Measurements from ENCODE around the gene QRICH1.

Gene QRICH1

DNA sequence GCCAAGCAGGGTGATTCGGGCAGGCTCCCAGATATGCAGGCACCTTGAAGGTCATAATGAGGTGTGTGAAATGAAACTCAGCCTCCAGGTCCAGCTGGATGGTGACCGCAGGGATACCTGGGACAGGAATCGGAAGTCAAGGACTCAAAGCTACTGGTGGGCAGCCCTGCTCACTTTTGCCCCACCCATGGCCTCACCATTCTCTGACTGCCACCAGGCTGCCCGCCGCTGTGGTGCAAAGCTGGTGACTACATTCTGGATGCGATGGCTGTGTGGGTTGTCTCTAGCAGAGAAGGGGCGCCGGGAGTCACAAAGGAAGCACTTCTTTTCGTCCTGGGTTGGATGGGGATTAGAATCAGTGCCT is 38.2 kb upstream of the QRICH1 start:
- Histone ChIP-seq H3K9ac (ENCODE audit: insufficient read length) (peak overlapping the region; percentile 70), H3K27ac (no peak overlapping the region)

DNA sequence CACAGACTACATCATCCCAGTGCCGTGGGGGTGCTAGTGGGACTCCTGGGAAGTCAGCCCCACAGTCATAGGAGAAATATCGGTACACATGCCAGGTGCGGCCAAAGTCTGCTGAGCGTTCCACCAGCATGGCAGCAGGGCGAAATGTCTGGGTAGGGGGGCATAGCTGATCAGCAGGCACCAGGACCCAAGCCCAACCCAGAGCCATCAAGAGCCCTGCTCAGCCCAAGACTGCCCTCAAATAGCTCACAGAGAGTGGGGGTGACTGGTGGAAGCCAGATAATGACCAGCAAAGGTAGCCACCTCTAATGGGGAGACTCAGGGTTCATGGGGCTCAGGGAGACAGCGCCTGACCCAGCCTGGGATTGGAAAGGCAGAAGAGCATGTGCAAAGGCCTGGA is 37.7 kb upstream of the QRICH1 start:
- TF ChIP-seq FOXP2 (optimal IDR thresholded peaks at IDR 0.05; ENCODE audit: control extremely low read depth, extremely low read length, insufficient read depth): no peak
- TF ChIP-seq POLR2AphosphoS5 (IDR thresholded peaks at IDR 0.05; ENCODE audit: borderline replicate concordance, low read depth, low read length): no peak
- no peak for TF ChIP-seq EZH2 (IDR thresholded peaks at IDR 0.05)
- H3K27ac ChIP-seq: no peak overlapping the region
- H3K36me3 ChIP-seq (ENCODE audit: insufficient read depth, low read length): no peaks in the 10 kb centered on the region
- no peak overlapping the region for H3K9ac ChIP-seq (ENCODE audit: insufficient read length)
- H3K4me3 ChIP-seq: no peak overlapping the region; the same call in 1 of the 2 replicates
- no peaks in the 10 kb centered on the region for H3K9me3 ChIP-seq (ENCODE audit: low read depth, low read length)
- no peak for DNase-seq (ENCODE audit: low read depth, low spot score)

More for the DNA sequence above, 38.2 kb upstream of the QRICH1 start:
- DNase-seq (ENCODE audit: low read depth, low spot score): no peak
- Histone ChIP-seq H3K4me3 (peak overlapping the region; percentile 89), H3K36me3 (ENCODE audit: insufficient read depth, low read length) (no peaks in the 10 kb centered on the region), H3K9me3 (ENCODE audit: low read depth, low read length) (no peaks in the 10 kb centered on the region)
- TF ChIP-seq EZH2 (IDR thresholded peaks at IDR 0.05) (no peak), FOXP2 (optimal IDR thresholded peaks at IDR 0.05; ENCODE audit: control extremely low read depth, extremely low read length, insufficient read depth) (no peak), POLR2AphosphoS5 (IDR thresholded peaks at IDR 0.05; ENCODE audit: borderline replicate concordance, low read depth, low read length) (no peak)

DNA sequence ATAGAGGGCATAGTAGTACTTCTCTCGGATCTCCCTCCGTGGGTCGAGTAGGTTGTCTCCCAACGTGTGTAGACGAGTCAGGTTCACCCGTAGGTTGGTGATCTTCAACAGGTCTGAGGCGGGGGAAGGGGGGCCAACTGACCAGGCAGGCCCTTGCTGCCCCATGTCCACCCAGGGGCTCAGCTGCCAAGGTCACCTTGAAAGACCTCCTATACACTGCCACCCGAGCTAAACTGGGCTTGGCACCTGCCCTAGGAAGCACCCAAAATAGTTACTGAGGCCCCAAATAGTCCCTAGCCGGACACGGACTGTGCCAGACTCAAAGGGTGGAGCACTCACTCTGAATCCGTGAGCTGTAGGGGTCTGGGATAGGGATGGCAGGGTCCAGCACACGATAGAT is 37.2 kb upstream of the QRICH1 start:
- no peak for DNase-seq (ENCODE audit: low read depth, low spot score)
- H3K9ac ChIP-seq (ENCODE audit: insufficient read length): no peak overlapping the region

DNA sequence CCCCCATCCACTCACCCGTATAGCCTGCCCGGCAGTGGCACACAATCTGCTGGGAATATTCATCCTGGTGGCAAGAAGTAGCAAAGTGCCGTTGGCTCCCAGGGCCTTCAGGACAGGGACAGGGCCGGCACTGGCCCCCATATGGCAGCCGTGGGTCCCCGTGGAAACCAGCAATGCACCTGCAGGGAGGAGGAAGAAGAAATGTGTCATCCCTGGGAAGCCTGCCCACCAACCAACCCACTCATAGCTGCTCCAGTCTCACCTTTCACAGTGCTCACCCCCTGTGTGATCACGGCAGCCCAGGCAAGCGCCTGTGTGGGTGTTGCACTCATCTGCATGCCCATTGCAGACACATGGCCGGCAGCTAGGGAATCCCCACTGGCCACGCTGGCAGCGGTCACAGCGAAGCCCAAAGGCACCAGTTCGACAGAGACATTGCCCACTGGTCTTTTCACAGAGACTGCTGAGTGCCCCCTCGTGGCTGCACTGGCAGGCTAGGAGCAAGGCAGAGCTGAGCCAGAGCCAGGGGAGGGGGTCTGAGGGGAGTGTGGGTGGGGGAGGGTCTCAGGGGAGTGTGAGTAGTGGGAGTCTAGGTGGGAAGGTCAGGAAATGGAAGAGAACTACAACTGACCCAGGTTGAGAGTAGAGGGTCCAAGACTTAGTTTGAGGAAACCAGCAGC is 31.3 kb upstream of the QRICH1 start:
- H3K27ac ChIP-seq: no peak overlapping the region
- no peak for TF ChIP-seq EZH2 (IDR thresholded peaks at IDR 0.05)
- no peak for TF ChIP-seq POLR2AphosphoS5 (IDR thresholded peaks at IDR 0.05; ENCODE audit: borderline replicate concordance, low read depth, low read length)
- no peak for TF ChIP-seq FOXP2 (optimal IDR thresholded peaks at IDR 0.05; ENCODE audit: control extremely low read depth, extremely low read length, insufficient read depth)
- no peaks in the 10 kb centered on the region for H3K9me3 ChIP-seq (ENCODE audit: low read depth, low read length)
- no peak for DNase-seq (ENCODE audit: low read depth, low spot score)
- H3K9ac ChIP-seq (ENCODE audit: insufficient read length): no peak overlapping the region
- H3K36me3 ChIP-seq (ENCODE audit: insufficient read depth, low read length): no peaks in the 10 kb centered on the region
- H3K4me3 ChIP-seq: no peak overlapping the region

More for the DNA sequence above, 37.2 kb upstream of the QRICH1 start:
- Histone ChIP-seq H3K27ac (no peak overlapping the region), H3K9me3 (ENCODE audit: low read depth, low read length) (no peaks in the 10 kb centered on the region), H3K36me3 (ENCODE audit: insufficient read depth, low read length) (no peaks in the 10 kb centered on the region), H3K4me3 (no peak overlapping the region)
- TF ChIP-seq EZH2 (IDR thresholded peaks at IDR 0.05) (no peak), POLR2AphosphoS5 (IDR thresholded peaks at IDR 0.05; ENCODE audit: borderline replicate concordance, low read depth, low read length) (no peak), FOXP2 (optimal IDR thresholded peaks at IDR 0.05; ENCODE audit: control extremely low read depth, extremely low read length, insufficient read depth) (no peak)

DNA sequence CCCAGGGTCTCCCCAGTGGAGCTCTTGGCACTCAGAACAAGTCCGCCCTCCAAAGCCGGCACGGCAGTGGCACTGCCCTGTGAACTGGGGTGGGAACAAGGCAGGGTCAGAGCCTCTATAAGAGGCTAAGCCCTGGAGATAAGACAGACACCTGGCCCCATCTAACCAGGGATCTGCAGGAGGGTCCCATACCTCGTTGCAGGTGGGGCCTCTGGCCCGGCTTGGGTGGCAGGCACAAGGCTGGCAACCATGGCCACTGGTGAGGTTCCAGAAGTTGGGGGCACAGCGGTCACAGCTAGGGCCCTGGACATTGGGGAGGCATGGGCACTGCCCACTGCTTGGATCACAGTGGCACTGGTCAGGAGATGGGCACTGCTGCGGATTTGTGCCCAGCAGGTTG is 30.3 kb upstream of the QRICH1 start:
- DNase-seq (ENCODE audit: low read depth, low spot score): no peak
- Histone ChIP-seq H3K4me3 (no peak overlapping the region), H3K36me3 (ENCODE audit: insufficient read depth, low read length) (no peaks in the 10 kb centered on the region), H3K9me3 (ENCODE audit: low read depth, low read length) (no peaks in the 10 kb centered on the region), H3K27ac (no peak overlapping the region), H3K9ac (ENCODE audit: insufficient read length) (no peak overlapping the region)
- TF ChIP-seq EZH2 (IDR thresholded peaks at IDR 0.05): no peak

DNA sequence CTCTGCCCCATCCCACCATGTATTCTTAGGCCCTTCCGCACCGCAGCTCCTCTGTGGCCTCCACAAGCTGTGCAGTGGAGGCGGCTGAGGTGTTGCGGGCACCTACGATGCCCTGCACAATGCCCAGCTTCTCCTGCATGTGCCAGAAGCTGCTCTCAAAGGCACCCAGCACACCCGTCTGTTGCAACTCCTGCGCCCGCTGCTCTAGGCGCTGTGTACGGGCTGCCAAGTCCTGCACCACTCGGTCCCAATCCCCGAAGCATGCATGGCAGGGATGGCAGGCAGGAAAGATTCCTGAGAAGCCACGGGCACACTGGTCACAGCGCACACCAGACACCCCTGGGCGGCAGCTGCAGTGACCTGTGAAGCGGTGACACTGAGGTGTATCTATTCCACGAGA is 29.8 kb upstream of the QRICH1 start:
- H3K36me3 ChIP-seq (ENCODE audit: insufficient read depth, low read length): no peaks in the 10 kb centered on the region
- no peak overlapping the region for H3K9ac ChIP-seq (ENCODE audit: insufficient read length)
- no peak for DNase-seq (ENCODE audit: low read depth, low spot score)
- no peak overlapping the region for H3K27ac ChIP-seq
- H3K9me3 ChIP-seq (ENCODE audit: low read depth, low read length): no peaks in the 10 kb centered on the region
- TF ChIP-seq EZH2 (IDR thresholded peaks at IDR 0.05): no peak
- TF ChIP-seq POLR2AphosphoS5 (IDR thresholded peaks at IDR 0.05; ENCODE audit: borderline replicate concordance, low read depth, low read length): no peak
- no peak for TF ChIP-seq FOXP2 (optimal IDR thresholded peaks at IDR 0.05; ENCODE audit: control extremely low read depth, extremely low read length, insufficient read depth)
- no peak overlapping the region for H3K4me3 ChIP-seq

DNA sequence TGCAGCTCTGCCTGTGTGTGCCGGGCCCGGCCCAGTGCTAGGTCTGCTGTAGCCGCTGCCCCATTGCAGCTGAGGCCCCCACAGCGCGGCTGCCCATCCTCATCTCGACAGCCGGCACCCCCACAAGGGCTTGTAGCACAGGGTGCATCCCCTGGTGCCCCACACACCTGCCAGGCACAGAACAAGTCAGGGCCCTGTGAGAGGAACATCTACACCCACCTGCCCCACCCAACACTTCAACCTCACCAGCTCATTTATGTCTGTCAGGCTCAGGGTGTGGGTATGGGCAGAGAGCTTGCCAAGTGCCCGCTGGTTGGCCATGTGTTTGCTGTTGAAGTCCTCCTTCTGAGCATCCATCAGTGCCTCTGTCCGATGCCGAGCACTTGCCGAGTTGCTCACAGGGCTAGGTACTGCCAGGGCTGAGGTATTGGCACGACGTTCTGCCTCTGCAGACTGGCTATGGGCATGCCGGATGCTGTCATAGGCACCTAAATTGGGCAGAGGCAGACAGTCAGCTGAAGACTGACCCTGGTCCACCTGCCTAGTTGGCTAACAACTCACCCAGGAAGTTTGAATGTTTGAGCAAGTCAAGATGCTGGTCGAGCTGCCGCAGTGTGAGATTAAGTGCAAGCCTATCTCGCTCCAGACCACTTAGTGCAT is 29.1 kb upstream of the QRICH1 start:
- Histone ChIP-seq H3K9ac (ENCODE audit: insufficient read length) (no peak overlapping the region), H3K4me3 (no peak overlapping the region), H3K27ac (no peak overlapping the region), H3K36me3 (ENCODE audit: insufficient read depth, low read length) (no peaks in the 10 kb centered on the region; the same call in 1 of the 2 replicates), H3K9me3 (ENCODE audit: low read depth, low read length) (no peaks in the 10 kb centered on the region)
- DNase-seq (ENCODE audit: low read depth, low spot score): no peak
- TF ChIP-seq EZH2 (IDR thresholded peaks at IDR 0.05): no peak
- TF ChIP-seq FOXP2 (optimal IDR thresholded peaks at IDR 0.05; ENCODE audit: control extremely low read depth, extremely low read length, insufficient read depth): no peak
- no peak for TF ChIP-seq POLR2AphosphoS5 (IDR thresholded peaks at IDR 0.05; ENCODE audit: borderline replicate concordance, low read depth, low read length)

DNA sequence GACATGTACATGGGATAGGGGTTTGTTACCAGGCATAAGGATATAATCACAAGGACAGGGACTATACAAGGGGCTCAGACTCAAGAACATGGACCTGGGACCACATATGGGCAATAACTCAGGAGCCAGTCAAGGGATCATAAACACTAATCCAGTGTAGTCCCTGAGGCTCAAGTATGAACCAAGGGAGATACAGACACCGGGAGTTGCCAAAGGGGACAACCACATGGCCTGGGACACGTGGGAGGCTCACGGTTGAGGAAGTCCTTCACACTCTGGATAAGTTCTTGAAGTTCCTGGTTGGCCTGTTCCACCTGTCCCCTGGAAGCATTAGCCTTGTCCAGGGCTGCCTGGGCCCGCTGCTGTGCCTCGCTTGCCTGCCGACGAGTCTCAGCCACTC is 28.6 kb upstream of the QRICH1 start:
- no peak overlapping the region for H3K9ac ChIP-seq (ENCODE audit: insufficient read length)
- H3K27ac ChIP-seq: no peak overlapping the region
- no peak for DNase-seq (ENCODE audit: low read depth, low spot score)
- TF ChIP-seq FOXP2 (optimal IDR thresholded peaks at IDR 0.05; ENCODE audit: control extremely low read depth, extremely low read length, insufficient read depth) (no peak), EZH2 (IDR thresholded peaks at IDR 0.05) (no peak)
- no peaks in the 10 kb centered on the region for H3K9me3 ChIP-seq (ENCODE audit: low read depth, low read length)
- H3K4me3 ChIP-seq: no peak overlapping the region
- H3K36me3 ChIP-seq (ENCODE audit: insufficient read depth, low read length): peaks cover 5% of the 10 kb centered on the region; the same call in 1 of the 2 replicates

DNA sequence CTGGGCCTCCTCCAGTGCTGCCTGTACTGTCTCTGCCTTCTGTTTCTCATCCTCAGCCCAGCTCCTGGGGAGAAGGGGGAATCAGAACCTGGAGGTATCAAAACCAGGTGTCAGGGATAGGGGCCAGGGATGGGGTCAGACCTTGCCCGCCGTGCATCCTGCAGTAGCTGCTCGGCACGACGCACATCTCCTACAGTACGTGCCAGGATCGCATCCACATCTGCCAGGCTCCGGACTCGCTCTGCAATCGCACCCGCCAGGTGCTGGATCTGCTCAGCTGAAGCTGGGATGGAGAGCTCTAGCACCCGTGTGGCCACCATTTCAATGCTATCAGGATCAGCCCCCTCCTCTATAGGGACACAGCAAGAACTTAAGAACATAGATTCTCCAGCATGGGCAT is 28.2 kb upstream of the QRICH1 start:
- no peak overlapping the region for H3K9ac ChIP-seq (ENCODE audit: insufficient read length)
- no peaks in the 10 kb centered on the region for H3K9me3 ChIP-seq (ENCODE audit: low read depth, low read length)
- H3K4me3 ChIP-seq: no peak overlapping the region
- H3K27ac ChIP-seq: no peak overlapping the region
- TF ChIP-seq EZH2 (IDR thresholded peaks at IDR 0.05) (no peak), FOXP2 (optimal IDR thresholded peaks at IDR 0.05; ENCODE audit: control extremely low read depth, extremely low read length, insufficient read depth) (no peak), POLR2AphosphoS5 (IDR thresholded peaks at IDR 0.05; ENCODE audit: borderline replicate concordance, low read depth, low read length) (no peak)
- peaks cover 9% of the 10 kb centered on the region; the same call in 1 of the 2 replicates for H3K36me3 ChIP-seq (ENCODE audit: insufficient read depth, low read length)
- DNase-seq (ENCODE audit: low read depth, low spot score): no peak

All from SK-N-MC (cell line).